ENCODE measurements around the gene ATP6V1C2.
"Not testable (repeated sequence)": the region's sequence is repeated elsewhere in the genome, so short reads cannot be mapped to it uniquely, and the experiment has no call there.

Gene ATP6V1C2

GRCh38 chr2:10771786-10772185 lies 50.4 kb downstream of the ATP6V1C2 start:
- no peak for FAIRE-seq

GRCh38 chr2:10772201-10772867 lies 50.9 kb downstream of the ATP6V1C2 start:
- FAIRE-seq = no peak

- FAIRE-seq = no peak
Observed at GRCh38 chr2:10772868-10773215, 51.4 kb downstream of the ATP6V1C2 start.

GRCh38 chr2:10773821-10774341 lies 52.5 kb downstream of the ATP6V1C2 start:
- no peak for FAIRE-seq

- FAIRE-seq = no peak
Observed at GRCh38 chr2:10774394-10774793, 53.0 kb downstream of the ATP6V1C2 start.

- FAIRE-seq = no peak
Observed at GRCh38 chr2:10775021-10775780, 53.8 kb downstream of the ATP6V1C2 start.

- no peak for FAIRE-seq
Observed at GRCh38 chr2:10775831-10776230, 54.4 kb downstream of the ATP6V1C2 start.

GRCh38 chr2:10776231-10776977 lies 55.0 kb downstream of the ATP6V1C2 start:
- FAIRE-seq = no peak

- no peak for FAIRE-seq
Observed at GRCh38 chr2:10777111-10777841, 55.8 kb downstream of the ATP6V1C2 start.

- FAIRE-seq = no peak
Observed at GRCh38 chr2:10777842-10778723, 56.7 kb downstream of the ATP6V1C2 start.

- no peak for FAIRE-seq
Observed at GRCh38 chr2:10778724-10779115, 57.3 kb downstream of the ATP6V1C2 start.

GRCh38 chr2:10779776-10780490 lies 58.5 kb downstream of the ATP6V1C2 start:
- no peak for FAIRE-seq

- no peak for FAIRE-seq
Observed at GRCh38 chr2:10780491-10780820, 59.0 kb downstream of the ATP6V1C2 start.

GRCh38 chr2:10780821-10781220 lies 59.4 kb downstream of the ATP6V1C2 start:
- not testable (repeated sequence) for FAIRE-seq

- FAIRE-seq = no peak
Observed at GRCh38 chr2:10781746-10782145, 60.3 kb downstream of the ATP6V1C2 start.

- FAIRE-seq = no peak
Observed at GRCh38 chr2:10783421-10783820, 62.0 kb downstream of the ATP6V1C2 start.

GRCh38 chr2:10784719-10785118 lies 63.3 kb downstream of the ATP6V1C2 start:
- no peak for FAIRE-seq

- no peak for FAIRE-seq
Observed at GRCh38 chr2:10785260-10785659, 63.8 kb downstream of the ATP6V1C2 start.

- no peak for FAIRE-seq
Observed at GRCh38 chr2:10786240-10786982, 65.0 kb downstream of the ATP6V1C2 start.

- no peak for FAIRE-seq
Observed at GRCh38 chr2:10787176-10787968, 65.9 kb downstream of the ATP6V1C2 start.

Measured in TTC549 (cell line).